Measurements from ENCODE around the gene EXOC7. TPM values are rescaled to one million over a fixed set of nuclear protein-coding genes. Genes with fewer than 3 reads are reported as not detected.

EXOC7 gene
- total RNA-seq, 1 experiment from 2014 or later = 114 TPM

GRCh38 chr17:76039121-76039520 is 64.5 kb downstream of the EXOC7 start:
- Histone ChIP-seq H3K27ac (ENCODE audit: low read depth, low read length) (no peak overlapping the region), H3K79me2 (ENCODE audit: insufficient read depth, low read length) (no peaks in the 10 kb centered on the region), H3K9me2 (ENCODE audit: insufficient read depth) (no peaks in the 10 kb centered on the region), H3K9ac (ENCODE audit: low read length) (no peak overlapping the region), H3K36me3 (ENCODE audit: control insufficient read depth in 1 of 2, insufficient read depth in 2 of 2, low read length in 2 of 2) (peaks cover 48 to 51% of the 10 kb centered on the region in 2 experiments), H3K4me2 (ENCODE audit: low read length) (no peak overlapping the region), H3K27me3 (ENCODE audit: insufficient read depth, low read length) (no peaks in the 10 kb centered on the region), H3K9me3 (ENCODE audit: control insufficient read depth in 1 of 2, insufficient read depth in 1 of 2, low read depth in 1 of 2, low read length in 2 of 2) (no peaks in the 10 kb centered on the region), H3K4me3 (replicated peaks in 1 of 2; ENCODE audit: low read depth in 1 of 2, low read length in 2 of 2) (no peak overlapping the region), H2AFZ (ENCODE audit: low read depth, low read length, poor library complexity, severe bottlenecking) (no peak overlapping the region), H3K4me1 (ENCODE audit: control insufficient read depth in 1 of 2, insufficient read depth in 2 of 2, low read length in 2 of 2) (no peaks in the 10 kb centered on the region), H4K20me1 (ENCODE audit: insufficient read depth) (no peaks in the 10 kb centered on the region)
- no peak for ATAC-seq
- ChIA-PET POLR2A (interaction anchor here (0.5 kb wide), 1 partner anchor 184 kb away, joined by 5 read pairs; the partner anchor contains the start of gene WBP2), RAD21 (ENCODE audit: low non-redundant PET in 1 of 2, low total read pairs in 2 of 2, uncharacterized antibody in 2 of 2, unreplicated experiment in 2 of 2) (no interaction called here), CTCF (no interaction called here)
- no peak for DNase-seq (ENCODE audit: low read depth, low spot score)
- intact Hi-C loops (cut with micrococcal nuclease) = no loop called here
- TF ChIP-seq EGR1 (IDR thresholded peaks at IDR 0.05; ENCODE audit: low read depth) (no peak), FOSL1 (IDR thresholded peaks at IDR 0.05; ENCODE audit: low read depth) (no peak), SRF (IDR thresholded peaks at IDR 0.05; ENCODE audit: low read depth) (no peak), ELF1 (IDR thresholded peaks at IDR 0.05; ENCODE audit: borderline replicate concordance, low read depth) (no peak), EZH2phosphoT487 (IDR thresholded peaks at IDR 0.05; ENCODE audit: borderline replicate concordance) (no peak), CBX3 (IDR thresholded peaks at IDR 0.05; ENCODE audit: low read depth) (no peak), JUND (IDR thresholded peaks at IDR 0.05) (no peak), POLR2A (IDR thresholded peaks at IDR 0.05; ENCODE audit: borderline replicate concordance, extremely low read depth, insufficient read depth, insufficient read length) (no peak)
- TF ChIP-seq, protein P1, sequence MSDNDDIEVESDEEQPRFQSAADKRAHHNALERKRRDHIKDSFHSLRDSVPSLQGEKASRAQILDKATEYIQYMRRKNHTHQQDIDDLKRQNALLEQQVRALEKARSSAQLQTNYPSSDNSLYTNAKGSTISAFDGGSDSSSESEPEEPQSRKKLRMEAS (IDR thresholded peaks at IDR 0.05) = no peak
- TF ChIP-seq, protein P2, sequence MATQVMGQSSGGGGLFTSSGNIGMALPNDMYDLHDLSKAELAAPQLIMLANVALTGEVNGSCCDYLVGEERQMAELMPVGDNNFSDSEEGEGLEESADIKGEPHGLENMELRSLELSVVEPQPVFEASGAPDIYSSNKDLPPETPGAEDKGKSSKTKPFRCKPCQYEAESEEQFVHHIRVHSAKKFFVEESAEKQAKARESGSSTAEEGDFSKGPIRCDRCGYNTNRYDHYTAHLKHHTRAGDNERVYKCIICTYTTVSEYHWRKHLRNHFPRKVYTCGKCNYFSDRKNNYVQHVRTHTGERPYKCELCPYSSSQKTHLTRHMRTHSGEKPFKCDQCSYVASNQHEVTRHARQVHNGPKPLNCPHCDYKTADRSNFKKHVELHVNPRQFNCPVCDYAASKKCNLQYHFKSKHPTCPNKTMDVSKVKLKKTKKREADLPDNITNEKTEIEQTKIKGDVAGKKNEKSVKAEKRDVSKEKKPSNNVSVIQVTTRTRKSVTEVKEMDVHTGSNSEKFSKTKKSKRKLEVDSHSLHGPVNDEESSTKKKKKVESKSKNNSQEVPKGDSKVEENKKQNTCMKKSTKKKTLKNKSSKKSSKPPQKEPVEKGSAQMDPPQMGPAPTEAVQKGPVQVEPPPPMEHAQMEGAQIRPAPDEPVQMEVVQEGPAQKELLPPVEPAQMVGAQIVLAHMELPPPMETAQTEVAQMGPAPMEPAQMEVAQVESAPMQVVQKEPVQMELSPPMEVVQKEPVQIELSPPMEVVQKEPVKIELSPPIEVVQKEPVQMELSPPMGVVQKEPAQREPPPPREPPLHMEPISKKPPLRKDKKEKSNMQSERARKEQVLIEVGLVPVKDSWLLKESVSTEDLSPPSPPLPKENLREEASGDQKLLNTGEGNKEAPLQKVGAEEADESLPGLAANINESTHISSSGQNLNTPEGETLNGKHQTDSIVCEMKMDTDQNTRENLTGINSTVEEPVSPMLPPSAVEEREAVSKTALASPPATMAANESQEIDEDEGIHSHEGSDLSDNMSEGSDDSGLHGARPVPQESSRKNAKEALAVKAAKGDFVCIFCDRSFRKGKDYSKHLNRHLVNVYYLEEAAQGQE (IDR thresholded peaks at IDR 0.05; ENCODE audit: low read depth) = no peak
- TSS peak; percentile 65 for BruUV-seq (replicated peaks)
